Caco-2 (cell line): ENCODE results near the gene IGF2BP3. TPM values are rescaled to one million over a fixed set of nuclear protein-coding genes. Genes with fewer than 3 reads are reported as not detected.

Experiments
- BruUV-seq: library from RNA; stranded (reverse); fragments of 400-500 nt; replicated peaks from 2 replicates; lab custom pipeline; 2021; lab: Mats Ljungman, UMichigan
- CTCF ChIA-PET: fragments of 300-600 bp; sonication (Branson Sonifier 250); formaldehyde crosslinking; loops from one replicate; lab custom pipeline; 2022; ENCODE audit warnings: antibody characterized with exemption; lab: Charles Lee
- POLR2A ChIA-PET: fragments of 300-600 bp; sonication (Branson Sonifier 250); formaldehyde crosslinking; loops from one replicate; lab custom pipeline; 2022; ENCODE audit warnings: antibody characterized with exemption; lab: Charles Lee
- DNase-seq, 2 experiments: peaks; one replicate each; pipeline versions ENCODE4 v3.0.0 to v3.0.0-alpha.2; 2020 to 2022
- H3K27me3 ChIP-seq: replicated peaks from 2 replicates; pipeline ENCODE4 v1.6.0; 2011; ENCODE audit warnings: low read length; ENCODE audit not compliant: control insufficient read depth, insufficient read depth
- H3K36me3 ChIP-seq: 2 replicates; pipeline ENCODE4 v1.5.1; 2011; ENCODE audit warnings: low read length; ENCODE audit not compliant: control insufficient read depth, insufficient read depth
- H3K4me1 ChIP-seq: fragments of 250-450 bp; sonication (Bioruptor Pico); 2 replicates; pipeline ENCODE4 v1.5.1; 2020; ENCODE audit warnings: mild to moderate bottlenecking
- H3K4me3 ChIP-seq: 2 replicates; pipeline ENCODE4 v1.5.1; 2011; ENCODE audit warnings: low read depth, mild to moderate bottlenecking, control low read depth, low read length
- H3K9me3 ChIP-seq: fragments of 250-450 bp; sonication (Bioruptor Pico); 2 replicates; pipeline ENCODE4 v1.5.1; 2020; ENCODE audit warnings: mild to moderate bottlenecking, moderate library complexity
- H3K27ac Mint-ChIP-seq: one replicate; pipeline ENCODE4 v1.8.0; 2022; ENCODE audit warnings: mixed read lengths; ENCODE audit not compliant: unreplicated experiment
- H3K27me3 Mint-ChIP-seq: one replicate; pipeline ENCODE4 v1.8.0; 2022; ENCODE audit warnings: mixed read lengths; ENCODE audit not compliant: insufficient read depth, unreplicated experiment
- H3K36me3 Mint-ChIP-seq: one replicate; pipeline ENCODE4 v1.8.0; 2022; ENCODE audit warnings: mild to moderate bottlenecking, mixed read lengths; ENCODE audit not compliant: insufficient read depth, unreplicated experiment
- H3K4me1 Mint-ChIP-seq: one replicate; pipeline ENCODE4 v1.8.0; 2022; ENCODE audit warnings: low read depth, mixed read lengths; ENCODE audit not compliant: unreplicated experiment
- H3K4me3 Mint-ChIP-seq: one replicate; pipeline ENCODE4 v1.8.0; 2022; ENCODE audit warnings: mild to moderate bottlenecking, moderate library complexity, mixed read lengths; ENCODE audit not compliant: unreplicated experiment
- H3K9me3 Mint-ChIP-seq: one replicate; pipeline ENCODE4 v1.8.0; 2022; ENCODE audit warnings: mixed read lengths; ENCODE audit not compliant: unreplicated experiment
- CTCF ChIP-seq, 2 experiments: fragments of 200-600 bp in 1 of 2; IDR thresholded peaks; 1 replicate in 1 of 2; 2 replicates in 1 of 2; pipeline versions ENCODE4 v1.5.1 to v1.8.0; 2011 to 2022; ENCODE audit warnings: antibody characterized with exemption in 1 of 2, control low read depth in 1 of 2, inconsistent platforms in 1 of 2, low read depth in 1 of 2, low read length in 1 of 2, mild to moderate bottlenecking in 1 of 2, moderate library complexity in 1 of 2; ENCODE audit not compliant: insufficient read depth in 1 of 2, severe bottlenecking in 1 of 2, unreplicated experiment in 1 of 2
- intact Hi-C: fragments of 100-400 bp; cut with micrococcal nuclease; formaldehyde crosslinking; loops from one replicate; pipeline ENCODE4 v1.10.0; 2022; ENCODE audit not compliant: unreplicated experiment
- total RNA-seq: library from RNA; stranded (reverse); gene quantifications from 2 replicates; pipeline ENCODE4 v1.2.3, GENCODE V29; 2022

IGF2BP3 gene
- total RNA-seq, 1 experiment from 2014 or later = 127 TPM

- DNase-seq = no peak
- Mint-ChIP-seq H3K4me1 (peaks cover 25% of the 10 kb centered on the region), H3K36me3 (peaks cover 100% of the 10 kb centered on the region), H3K27ac (no peak overlapping the region), H3K27me3 (no peaks in the 10 kb centered on the region), H3K4me3 (no peak overlapping the region), H3K9me3 (peaks cover 8% of the 10 kb centered on the region)
- Histone ChIP-seq H3K27me3 (no peaks in the 10 kb centered on the region), H3K4me1 (peaks cover 40% of the 10 kb centered on the region), H3K36me3 (peaks cover 6% of the 10 kb centered on the region), H3K9me3 (no peaks in the 10 kb centered on the region), H3K4me3 (no peak overlapping the region)
- no TSS peak for BruUV-seq
- no peak for TF ChIP-seq CTCF (IDR thresholded peaks at IDR 0.05; ENCODE audit: insufficient read depth in 1 of 2, low read depth in 1 of 2, low read length in 1 of 2, severe bottlenecking in 1 of 2, unreplicated experiment in 1 of 2)
- intact Hi-C loops = no loop called here
- ChIA-PET POLR2A (interaction anchor here (0.6 kb wide), 1 partner anchor 59 kb away, joined by 4 read pairs; no protein-coding TSS in a partner anchor), CTCF (interaction anchor here (1.0 to 2.1 kb wide), 3 partner anchors 20 to 207 kb away, joined by 3 to 4 read pairs (median 4); no protein-coding TSS in a partner anchor)
Observed at GRCh38 chr7:23337374-23337773, 132.9 kb downstream of the IGF2BP3 start.

- H3K9me3 ChIP-seq = no peaks in the 10 kb centered on the region
- H3K4me1 Mint-ChIP-seq = peaks cover 25% of the 10 kb centered on the region
- no peaks in the 10 kb centered on the region for H3K27me3 ChIP-seq
- no peak overlapping the region for H3K4me3 ChIP-seq
- no peak overlapping the region for H3K4me3 Mint-ChIP-seq
- H3K9me3 Mint-ChIP-seq = peaks cover 8% of the 10 kb centered on the region
- intact Hi-C loops = no loop called here
- peaks cover 6% of the 10 kb centered on the region for H3K36me3 ChIP-seq
- peaks cover 40% of the 10 kb centered on the region for H3K4me1 ChIP-seq
- DNase-seq = no peak
- ChIA-PET CTCF (interaction anchor here (1.0 to 2.1 kb wide), 3 partner anchors 21 to 208 kb away, joined by 3 to 4 read pairs (median 4); no protein-coding TSS in a partner anchor), POLR2A (interaction anchor here (0.6 kb wide), 1 partner anchor 60 kb away, joined by 4 read pairs; no protein-coding TSS in a partner anchor)
- no peak overlapping the region for H3K27ac Mint-ChIP-seq
- H3K27me3 Mint-ChIP-seq = no peaks in the 10 kb centered on the region
- no peak for TF ChIP-seq CTCF (IDR thresholded peaks at IDR 0.05; ENCODE audit: insufficient read depth in 1 of 2, low read depth in 1 of 2, low read length in 1 of 2, severe bottlenecking in 1 of 2, unreplicated experiment in 1 of 2)
- H3K36me3 Mint-ChIP-seq = peaks cover 100% of the 10 kb centered on the region
- no TSS peak for BruUV-seq
Observed at GRCh38 chr7:23336799-23337283, 133.4 kb downstream of the IGF2BP3 start.

GRCh38 chr7:23336086-23336485 is 134.2 kb downstream of the IGF2BP3 start:
- intact Hi-C loops = no loop called here
- Histone ChIP-seq H3K27me3 (no peaks in the 10 kb centered on the region), H3K4me3 (no peak overlapping the region), H3K9me3 (no peaks in the 10 kb centered on the region), H3K4me1 (peaks cover 40% of the 10 kb centered on the region), H3K36me3 (peaks cover 6% of the 10 kb centered on the region)
- peaks cover 8% of the 10 kb centered on the region for H3K9me3 Mint-ChIP-seq
- peaks cover 25% of the 10 kb centered on the region for H3K4me1 Mint-ChIP-seq
- ChIA-PET POLR2A (interaction anchor here (0.6 kb wide), 1 partner anchor 23 kb away, joined by 3 read pairs; no protein-coding TSS in a partner anchor), CTCF (no interaction called here)
- no peaks in the 10 kb centered on the region for H3K27me3 Mint-ChIP-seq
- no peak for TF ChIP-seq CTCF (IDR thresholded peaks at IDR 0.05; ENCODE audit: insufficient read depth in 1 of 2, low read depth in 1 of 2, low read length in 1 of 2, severe bottlenecking in 1 of 2, unreplicated experiment in 1 of 2)
- peaks cover 100% of the 10 kb centered on the region for H3K36me3 Mint-ChIP-seq
- DNase-seq = no peak
- no peak overlapping the region for H3K4me3 Mint-ChIP-seq
- H3K27ac Mint-ChIP-seq = peak overlapping the region; percentile 13
- BruUV-seq = no TSS peak
